Measurements from ENCODE around the gene TRPM8.

GRCh38 chr2:233983445-233983844 is 66.3 kb downstream of the TRPM8 start:
- no peak for TF ChIP-seq CTCF (IDR thresholded peaks at IDR 0.05; ENCODE audit: borderline replicate concordance, extremely low read depth, low read length, poor library complexity, severe bottlenecking)
- TF ChIP-seq EZH2 (IDR thresholded peaks at IDR 0.05; ENCODE audit: borderline replicate concordance, low read depth, low read length, severe bottlenecking) = no peak

All from DND-41 (cell line).